Mucosa of rectum (tissue), 2 donors: Measurements from ENCODE around the gene AP2A2.

Source experiments
- H3K27ac ChIP-seq, 2 donors: one replicate each; pipeline ENCODE4 v1.7.0; 2013; ENCODE audit warnings: inconsistent platforms in 2 of 2, low read depth in 2 of 2, low read length in 2 of 2
- H3K27me3 ChIP-seq, 2 donors: one replicate each; pipeline ENCODE4 v1.7.0; 2013; ENCODE audit warnings: low read length in 2 of 2; ENCODE audit not compliant: control insufficient read depth in 2 of 2, insufficient read depth in 2 of 2
- H3K36me3 ChIP-seq, 2 donors: one replicate each; pipeline ENCODE4 v1.7.0; 2013; ENCODE audit warnings: low read length in 2 of 2; ENCODE audit not compliant: control insufficient read depth in 2 of 2, insufficient read depth in 2 of 2
- H3K4me1 ChIP-seq, 2 donors: one replicate each; pipeline ENCODE4 v1.7.0; 2013; ENCODE audit warnings: low read length in 2 of 2, mild to moderate bottlenecking in 1 of 2; ENCODE audit not compliant: control insufficient read depth in 2 of 2, insufficient read depth in 2 of 2
- H3K4me3 ChIP-seq, 2 donors: one replicate each; pipeline ENCODE4 v1.7.0; 2013; ENCODE audit warnings: low read length in 2 of 2
- H3K9ac ChIP-seq, 2 donors: one replicate each; pipeline ENCODE4 v1.7.0; 2013; ENCODE audit warnings: low read length in 2 of 2, low read depth in 1 of 2, mild to moderate bottlenecking in 1 of 2
- H3K9me3 ChIP-seq, 2 donors: one replicate each; pipeline ENCODE4 v1.7.0; 2013; ENCODE audit warnings: low read length in 2 of 2; ENCODE audit not compliant: control insufficient read depth in 2 of 2
- donor health status: healthy.
- donor health status: Normal muscosa, but diverticular disease.

The AP2A2 gene

DNA sequence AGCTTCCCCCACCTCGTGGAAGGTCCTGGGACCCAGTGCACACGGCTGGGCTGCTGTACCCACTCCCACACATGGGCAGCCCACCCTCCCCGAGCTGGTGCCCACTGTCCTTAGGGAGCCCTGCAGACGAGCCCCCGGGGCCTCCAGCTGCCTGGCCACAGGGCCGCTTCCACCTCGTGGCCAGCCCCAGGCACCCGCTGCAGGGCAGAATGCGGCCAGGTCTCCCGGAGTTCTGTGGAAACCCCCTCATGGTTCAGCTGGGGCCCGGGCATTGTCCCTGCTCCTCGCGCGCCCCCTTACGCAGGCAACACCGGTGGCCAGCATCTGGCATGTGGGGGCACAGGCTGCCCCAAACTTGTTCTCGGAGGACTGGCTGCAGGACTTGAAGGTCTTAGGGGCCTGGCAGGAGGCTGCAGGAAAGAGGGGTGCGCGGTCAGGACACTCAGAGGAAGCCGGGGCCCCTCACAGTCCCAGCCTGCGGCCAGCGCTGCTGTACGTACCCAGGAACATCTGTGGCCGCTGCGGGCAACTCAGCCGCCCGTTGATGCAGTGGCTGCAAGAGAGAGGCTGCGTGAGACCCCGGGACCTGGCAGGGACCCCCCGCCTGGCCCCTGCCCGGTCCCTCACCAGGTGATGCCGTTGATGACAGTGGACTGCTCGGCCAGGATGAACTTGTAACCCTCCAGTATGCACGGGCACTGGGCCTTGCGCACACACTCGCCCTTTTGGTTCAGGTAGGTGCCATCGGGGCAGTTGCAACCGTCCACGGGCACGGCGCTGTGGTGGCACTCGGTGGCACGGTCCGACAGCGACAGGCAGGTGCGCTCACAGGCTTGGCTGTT, 101.2 kb downstream of the AP2A2 start:
- Histone ChIP-seq H3K9me3 (no peaks in the 10 kb centered on the region), H3K4me1 (no peaks in the 10 kb centered on the region), H3K27me3 (no peaks in the 10 kb centered on the region), H3K36me3 (no peaks in the 10 kb centered on the region), H3K4me3 (no peak overlapping the region), H3K9ac (no peak overlapping the region), H3K27ac (no peak overlapping the region)

DNA sequence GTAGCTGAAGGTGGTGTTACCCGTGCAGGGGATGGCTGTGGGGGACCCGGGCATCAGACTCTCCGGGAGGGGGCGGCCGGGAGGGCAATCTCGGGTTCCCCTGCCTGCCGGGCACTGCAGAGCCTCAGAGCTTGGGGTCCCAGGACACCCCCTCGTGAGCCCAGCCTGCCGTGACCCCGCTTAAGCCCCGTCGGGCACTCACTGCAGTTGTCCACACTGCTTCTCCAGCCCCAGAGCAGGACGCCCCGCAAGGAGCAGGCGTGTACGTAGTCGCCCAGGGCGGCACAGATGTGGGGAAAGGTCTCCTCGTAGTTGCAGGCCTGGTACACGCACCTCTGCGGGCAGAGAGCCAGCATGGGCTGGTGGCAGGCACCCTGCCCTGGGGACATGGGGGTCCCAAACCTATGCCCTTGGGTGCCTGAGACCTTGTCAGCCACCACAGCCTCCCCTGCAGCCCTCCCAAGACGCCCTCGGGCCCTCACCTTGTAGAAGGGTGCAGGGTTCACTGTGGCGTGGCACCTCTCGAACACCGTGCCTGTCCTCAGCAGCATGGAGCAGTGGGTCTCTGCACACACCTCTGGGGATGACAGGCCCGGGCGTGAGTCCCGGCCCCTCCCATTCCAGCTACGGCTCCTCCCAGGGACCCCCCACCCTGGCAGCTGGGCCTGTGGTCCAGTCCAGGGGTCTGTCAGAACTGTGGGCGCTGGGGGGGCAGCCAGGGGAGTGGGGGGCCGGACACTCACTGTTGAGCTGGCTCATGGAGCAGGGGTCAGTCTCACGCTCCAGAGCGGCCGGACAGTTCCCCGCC, 102.0 kb downstream of the AP2A2 start:
- Histone ChIP-seq H3K36me3 (no peaks in the 10 kb centered on the region), H3K9me3 (no peaks in the 10 kb centered on the region), H3K27me3 (no peaks in the 10 kb centered on the region), H3K4me3 (no peak overlapping the region), H3K9ac (no peak overlapping the region), H3K4me1 (no peaks in the 10 kb centered on the region), H3K27ac (no peak overlapping the region)

GRCh38 chr11:1028291-1028540, 102.5 kb downstream of the AP2A2 start:
- H3K27me3 ChIP-seq, result no peaks in the 10 kb centered on the region
- no peaks in the 10 kb centered on the region for H3K36me3 ChIP-seq
- H3K4me1 ChIP-seq, result no peaks in the 10 kb centered on the region
- H3K9ac ChIP-seq, result no peak overlapping the region
- H3K4me3 ChIP-seq, result no peak overlapping the region
- H3K27ac ChIP-seq, result no peak overlapping the region
- H3K9me3 ChIP-seq, result no peaks in the 10 kb centered on the region

- H3K27ac ChIP-seq, result no peak overlapping the region
- H3K36me3 ChIP-seq, result no peaks in the 10 kb centered on the region
- H3K9ac ChIP-seq, result no peak overlapping the region
These were observed 102.9 kb downstream of the AP2A2 start for GRCh38 chr11:1028616-1029015.

DNA sequence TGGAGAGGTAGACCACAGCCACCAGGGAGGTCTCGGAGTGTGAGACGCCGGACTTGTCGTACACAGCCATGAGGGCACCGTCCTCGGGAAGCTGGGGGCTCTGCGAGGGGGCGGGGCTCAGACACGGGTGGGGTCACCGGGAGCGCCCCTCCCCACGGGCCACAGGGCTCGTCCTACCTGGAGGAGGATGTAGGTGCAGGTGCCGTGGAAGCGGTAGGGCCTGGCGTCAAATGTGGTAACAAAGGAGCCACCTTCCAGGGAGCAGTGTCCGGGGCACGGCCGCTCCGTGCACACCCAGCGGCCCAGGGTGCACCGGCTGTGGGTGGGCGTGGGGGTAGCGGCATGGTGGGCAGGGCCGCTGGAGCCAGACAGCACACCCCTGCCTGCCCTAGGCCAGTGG, 103.4 kb downstream of the AP2A2 start:
- H3K36me3 ChIP-seq, result no peaks in the 10 kb centered on the region
- H3K9me3 ChIP-seq, result no peaks in the 10 kb centered on the region
- H3K27ac ChIP-seq, result no peak overlapping the region
- H3K9ac ChIP-seq, result no peak overlapping the region
- H3K4me1 ChIP-seq, result no peaks in the 10 kb centered on the region
- H3K27me3 ChIP-seq, result no peaks in the 10 kb centered on the region
- no peak overlapping the region for H3K4me3 ChIP-seq

More at GRCh38 chr11:1028616-1029015, 102.9 kb downstream of the AP2A2 start:
- Histone ChIP-seq H3K4me3 (no peak overlapping the region), H3K27me3 (no peaks in the 10 kb centered on the region), H3K4me1 (no peaks in the 10 kb centered on the region), H3K9me3 (no peaks in the 10 kb centered on the region)

DNA sequence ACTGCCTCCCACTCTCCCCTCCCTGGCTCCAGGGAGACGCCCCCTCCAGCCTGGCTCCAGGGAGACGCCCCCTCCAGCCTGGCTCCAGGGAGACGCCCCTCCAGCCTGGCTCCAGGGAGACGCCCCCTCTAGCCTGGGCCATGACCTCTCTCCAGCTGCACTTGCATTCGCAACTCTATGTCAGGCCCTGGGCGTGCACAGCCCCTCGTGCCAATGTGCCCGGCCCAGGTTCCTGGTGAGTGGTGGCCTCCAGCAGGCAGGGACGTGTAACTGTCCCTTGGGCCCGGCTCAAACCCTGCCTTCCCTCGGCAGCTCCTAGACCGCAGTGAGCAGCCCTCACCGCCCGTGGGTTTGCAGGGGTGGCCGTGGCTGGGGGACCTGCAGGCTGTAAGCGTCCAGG, 104.0 kb downstream of the AP2A2 start:
- Histone ChIP-seq H3K4me1 (no peaks in the 10 kb centered on the region), H3K27me3 (no peaks in the 10 kb centered on the region), H3K9ac (no peak overlapping the region), H3K4me3 (no peak overlapping the region), H3K9me3 (no peaks in the 10 kb centered on the region), H3K27ac (no peak overlapping the region), H3K36me3 (no peaks in the 10 kb centered on the region)

- H3K36me3 ChIP-seq, result no peaks in the 10 kb centered on the region
- H3K27me3 ChIP-seq, result no peaks in the 10 kb centered on the region
- no peak overlapping the region for H3K27ac ChIP-seq
- no peak overlapping the region for H3K4me3 ChIP-seq
- no peak overlapping the region for H3K9ac ChIP-seq
- H3K4me1 ChIP-seq, result no peaks in the 10 kb centered on the region
- no peaks in the 10 kb centered on the region for H3K9me3 ChIP-seq
These were observed 104.4 kb downstream of the AP2A2 start for GRCh38 chr11:1030086-1030485.

DNA sequence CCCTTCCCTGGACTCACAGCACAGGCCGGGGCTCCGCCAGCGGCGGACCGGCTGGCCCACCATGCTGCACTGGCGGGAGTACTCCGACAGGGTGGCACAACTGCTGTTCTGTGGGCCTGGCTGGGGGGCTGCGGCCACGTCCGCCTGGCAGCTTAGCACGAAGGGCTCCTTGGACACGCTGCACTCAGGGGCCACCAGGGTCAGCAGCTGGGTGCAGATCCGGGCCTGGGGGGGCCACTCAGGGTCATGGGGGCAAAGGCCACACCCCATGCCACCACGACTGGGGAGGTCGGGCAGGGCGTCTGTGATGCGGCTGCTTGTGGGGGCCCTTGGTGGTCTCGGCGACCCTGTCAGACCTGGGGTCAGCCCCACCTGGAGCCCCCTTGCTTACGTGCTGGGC, 104.9 kb downstream of the AP2A2 start:
- no peaks in the 10 kb centered on the region for H3K36me3 ChIP-seq
- H3K4me1 ChIP-seq, result no peaks in the 10 kb centered on the region
- no peaks in the 10 kb centered on the region for H3K27me3 ChIP-seq
- H3K9me3 ChIP-seq, result no peaks in the 10 kb centered on the region
- no peak overlapping the region for H3K27ac ChIP-seq
- H3K4me3 ChIP-seq, result no peak overlapping the region
- H3K9ac ChIP-seq, result no peak overlapping the region

DNA sequence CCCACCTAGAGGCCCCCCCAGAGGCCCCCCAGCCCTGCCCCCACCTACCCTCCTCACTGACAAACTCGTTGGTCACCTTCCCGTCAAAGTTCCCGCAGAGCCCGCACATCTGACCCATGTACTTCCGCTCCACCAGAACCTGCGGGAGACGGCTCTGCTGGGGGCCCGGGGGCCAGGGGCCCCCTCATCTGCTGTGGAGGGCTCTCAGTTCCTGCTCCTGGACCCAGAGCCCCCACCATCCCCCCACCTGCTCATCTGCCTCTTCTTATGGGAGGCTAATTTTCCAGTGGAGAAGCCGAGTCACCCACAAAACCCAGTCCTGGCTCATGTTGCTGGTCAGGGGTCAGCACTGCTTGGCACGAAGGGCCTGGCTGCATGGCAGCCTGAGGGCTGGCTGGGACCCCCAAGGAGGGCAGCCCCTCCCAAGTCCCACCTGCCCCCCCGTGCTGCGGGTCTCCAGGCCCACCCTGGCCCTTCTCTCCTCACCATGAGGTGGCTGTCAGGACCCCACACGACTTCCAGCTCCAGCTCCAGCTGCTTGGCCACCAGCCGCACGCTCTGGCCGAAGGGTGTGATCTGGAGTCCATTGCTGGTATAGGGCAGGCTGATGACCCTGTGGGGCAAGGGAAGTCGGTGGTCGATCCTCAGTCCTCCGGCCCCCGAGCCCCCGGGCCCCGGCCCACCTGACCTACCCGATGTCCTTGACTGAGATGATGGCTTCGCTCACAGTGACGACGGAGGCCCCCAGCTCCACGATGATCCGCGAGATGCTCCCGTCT, 105.6 kb downstream of the AP2A2 start:
- Histone ChIP-seq H3K4me1 (no peaks in the 10 kb centered on the region), H3K27me3 (no peaks in the 10 kb centered on the region), H3K27ac (no peak overlapping the region), H3K4me3 (no peak overlapping the region), H3K9me3 (no peaks in the 10 kb centered on the region), H3K36me3 (no peaks in the 10 kb centered on the region), H3K9ac (no peak overlapping the region)

- Histone ChIP-seq H3K27me3 (no peaks in the 10 kb centered on the region), H3K36me3 (no peaks in the 10 kb centered on the region), H3K27ac (no peak overlapping the region), H3K9ac (no peak overlapping the region), H3K4me1 (no peaks in the 10 kb centered on the region), H3K9me3 (no peaks in the 10 kb centered on the region), H3K4me3 (no peak overlapping the region)
These were observed 106.7 kb downstream of the AP2A2 start for GRCh38 chr11:1032310-1032891.
